ENCODE measurements around the gene NGEF.

DNA sequence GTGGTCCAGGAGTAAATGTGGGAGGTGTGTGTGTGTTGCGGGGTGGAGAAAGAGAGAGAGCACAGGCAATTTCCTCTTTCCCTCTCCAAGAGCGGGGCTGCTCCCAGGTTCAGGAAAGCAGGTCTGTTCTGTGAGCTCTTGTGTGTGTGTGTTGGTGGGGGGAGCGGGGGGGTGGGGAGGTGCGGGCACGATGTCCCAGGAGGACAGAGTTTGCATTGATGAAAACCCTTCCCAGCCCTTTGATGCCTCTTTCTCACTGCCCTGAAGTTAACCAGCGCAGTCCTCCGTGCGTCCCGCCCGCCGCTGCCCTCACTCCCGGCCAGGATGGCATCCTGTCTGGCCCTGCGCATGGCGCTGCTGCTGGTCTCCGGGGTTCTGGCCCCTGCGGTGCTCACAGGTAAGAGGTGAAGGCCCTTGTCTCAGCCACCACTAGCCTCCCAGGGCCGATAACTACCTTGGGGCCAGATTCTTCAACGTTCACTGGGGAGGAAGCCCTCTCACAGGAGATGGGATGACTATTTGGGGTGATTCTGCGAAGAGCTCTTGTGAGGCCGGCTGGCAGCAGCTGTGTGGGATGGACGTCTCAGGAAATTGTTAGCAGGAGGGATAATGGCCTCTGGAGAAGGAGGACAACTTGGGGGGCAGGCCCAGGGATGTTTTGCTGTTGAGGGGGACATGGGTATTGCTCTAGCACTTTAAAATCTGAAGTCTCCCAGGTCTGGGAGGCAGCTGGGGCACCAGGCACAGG is 142.9 kb downstream of the NGEF start, which contains the start of gene SNORC:
- TF ChIP-seq, protein P1, sequence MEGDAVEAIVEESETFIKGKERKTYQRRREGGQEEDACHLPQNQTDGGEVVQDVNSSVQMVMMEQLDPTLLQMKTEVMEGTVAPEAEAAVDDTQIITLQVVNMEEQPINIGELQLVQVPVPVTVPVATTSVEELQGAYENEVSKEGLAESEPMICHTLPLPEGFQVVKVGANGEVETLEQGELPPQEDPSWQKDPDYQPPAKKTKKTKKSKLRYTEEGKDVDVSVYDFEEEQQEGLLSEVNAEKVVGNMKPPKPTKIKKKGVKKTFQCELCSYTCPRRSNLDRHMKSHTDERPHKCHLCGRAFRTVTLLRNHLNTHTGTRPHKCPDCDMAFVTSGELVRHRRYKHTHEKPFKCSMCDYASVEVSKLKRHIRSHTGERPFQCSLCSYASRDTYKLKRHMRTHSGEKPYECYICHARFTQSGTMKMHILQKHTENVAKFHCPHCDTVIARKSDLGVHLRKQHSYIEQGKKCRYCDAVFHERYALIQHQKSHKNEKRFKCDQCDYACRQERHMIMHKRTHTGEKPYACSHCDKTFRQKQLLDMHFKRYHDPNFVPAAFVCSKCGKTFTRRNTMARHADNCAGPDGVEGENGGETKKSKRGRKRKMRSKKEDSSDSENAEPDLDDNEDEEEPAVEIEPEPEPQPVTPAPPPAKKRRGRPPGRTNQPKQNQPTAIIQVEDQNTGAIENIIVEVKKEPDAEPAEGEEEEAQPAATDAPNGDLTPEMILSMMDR (IDR thresholded peaks at IDR 0.05): no peak
- no peak for TF ChIP-seq GATA2 (CRISPR knock-in tag; IDR thresholded peaks at IDR 0.05)
